ENCODE data around the gene HTR7.

Gene HTR7

GRCh38 chr10:90695915-90696676, 161.7 kb downstream of the HTR7 start:
- TF ChIP-seq CTCF (IDR thresholded peaks at IDR 0.05; ENCODE audit: borderline replicate concordance, insufficient read depth, low read depth, low read length): no peak
- no peak overlapping the region for H3K4me3 ChIP-seq (ENCODE audit: low read depth, low read length)

Data from GM12875 (cell line).